NCI-H774 (cell line): ENCODE measurements around the gene RANBP1.

Experiments
- DNase-seq: peaks from one replicate; lab custom pipeline; 2025; lab: John Stamatoyannopoulos, UW

RANBP1 gene

GRCh38 chr22:20125201-20126174, 9.6 kb downstream of the RANBP1 start:
- DNase-seq: no peak

GRCh38 chr22:20126284-20127029, 10.6 kb downstream of the RANBP1 start:
- no peak for DNase-seq

- no peak for DNase-seq
Observed at GRCh38 chr22:20127318-20127868, 11.5 kb downstream of the RANBP1 start.

- no peak for DNase-seq
Observed at GRCh38 chr22:20127869-20128618, 12.1 kb downstream of the RANBP1 start.

- DNase-seq: no peak
Observed at GRCh38 chr22:20128619-20128901, 12.7 kb downstream of the RANBP1 start.

- DNase-seq: no peak
Observed at GRCh38 chr22:20128902-20129746, 13.2 kb downstream of the RANBP1 start.

GRCh38 chr22:20129747-20130014, 13.8 kb downstream of the RANBP1 start:
- no peak for DNase-seq

GRCh38 chr22:20130319-20130718, 14.4 kb downstream of the RANBP1 start:
- no peak for DNase-seq

GRCh38 chr22:20130731-20131596, 15.1 kb downstream of the RANBP1 start:
- DNase-seq: no peak

- DNase-seq: no peak
Observed at GRCh38 chr22:20131597-20131858, 15.6 kb downstream of the RANBP1 start, which contains the start of gene ZDHHC8. Gene ZDHHC8 (plus strand): TSS chr22:20131804. CDS start chr22:20131948, 144 bp downstream.

- no peak for DNase-seq
Observed at GRCh38 chr22:20131859-20132685, 16.2 kb downstream of the RANBP1 start.

GRCh38 chr22:20132686-20133246, 16.9 kb downstream of the RANBP1 start:
- DNase-seq: no peak

GRCh38 chr22:20133930-20134549, 18.1 kb downstream of the RANBP1 start:
- no peak for DNase-seq

- DNase-seq: no peak
Observed at GRCh38 chr22:20135265-20135664, 19.4 kb downstream of the RANBP1 start.

- DNase-seq: no peak
Observed at GRCh38 chr22:20135806-20136602, 20.1 kb downstream of the RANBP1 start.

GRCh38 chr22:20136603-20136873, 20.6 kb downstream of the RANBP1 start:
- DNase-seq: no peak

- DNase-seq: no peak
Observed at GRCh38 chr22:20137113-20137512, 21.2 kb downstream of the RANBP1 start.

- no peak for DNase-seq
Observed at GRCh38 chr22:20137671-20138416, 21.9 kb downstream of the RANBP1 start.
